ENCODE results near the gene FBLN1. TPM values are rescaled to one million over a fixed set of nuclear protein-coding genes. Genes with fewer than 3 reads are reported as not detected.

Gene FBLN1
- total and polyA plus RNA-seq, 9 donors = 62.7 to 394 (median 189) TPM

- WGBS, 3 donors = 94 to 96% (median 95%) methylated on average over 2 of the region's 2 CpGs
- Histone ChIP-seq H3K4me3 (no peak overlapping the region), H3K9me3 (no peaks in the 10 kb centered on the region), H3K4me1 (ENCODE audit: insufficient read depth) (no peaks in the 10 kb centered on the region), H3K27me3 (no peaks in the 10 kb centered on the region), H3K27ac (no peak overlapping the region), H3K36me3 (no peaks in the 10 kb centered on the region)
- no peak for DNase-seq
- intact Hi-C loops (cut with DNase I) = no loop called here
- TF ChIP-seq CTCF (IDR thresholded peaks at IDR 0.05) = no peak
- TF ChIP-seq POLR2A (IDR thresholded peaks at IDR 0.05) = no peak
- TF ChIP-seq EP300 (IDR thresholded peaks at IDR 0.05) = no peak
These were observed 62.5 kb downstream of the FBLN1 start for GRCh38 chr22:45565171-45565570.

- WGBS, 3 donors = 83 to 91% (median 85%) methylated on average over 7 of the region's 7 CpGs
- intact Hi-C loops (cut with DNase I) = no loop called here
- H3K27me3 ChIP-seq = no peaks in the 10 kb centered on the region
- H3K4me1 ChIP-seq (ENCODE audit: insufficient read depth) = no peaks in the 10 kb centered on the region
- H3K27ac ChIP-seq = no peak overlapping the region
- H3K4me3 ChIP-seq = no peak overlapping the region
- no peak for DNase-seq
- TF ChIP-seq CTCF (IDR thresholded peaks at IDR 0.05) (no peak), POLR2A (IDR thresholded peaks at IDR 0.05) (no peak), EP300 (IDR thresholded peaks at IDR 0.05) (no peak)
- no peaks in the 10 kb centered on the region for H3K36me3 ChIP-seq
- H3K9me3 ChIP-seq = no peaks in the 10 kb centered on the region
These were observed 63.3 kb downstream of the FBLN1 start for GRCh38 chr22:45565973-45566372.

GRCh38 chr22:45568213-45568612 lies 65.5 kb downstream of the FBLN1 start:
- Histone ChIP-seq H3K4me3 (no peak overlapping the region), H3K9me3 (no peaks in the 10 kb centered on the region), H3K27me3 (no peaks in the 10 kb centered on the region), H3K36me3 (no peaks in the 10 kb centered on the region), H3K4me1 (ENCODE audit: insufficient read depth) (no peaks in the 10 kb centered on the region), H3K27ac (no peak overlapping the region)
- TF ChIP-seq POLR2A (IDR thresholded peaks at IDR 0.05) (no peak), EP300 (IDR thresholded peaks at IDR 0.05) (no peak), CTCF (IDR thresholded peaks at IDR 0.05) (no peak)
- no peak for DNase-seq
- intact Hi-C loops (cut with DNase I) = no loop called here

GRCh38 chr22:45571089-45571488 lies 68.4 kb downstream of the FBLN1 start:
- DNase-seq = no peak
- no peaks in the 10 kb centered on the region for H3K36me3 ChIP-seq
- intact Hi-C loops (cut with DNase I) = loop anchor here in 1 of 4 donors (10.0 kb wide), 1 partner anchor 64 kb away; no protein-coding TSS in a partner anchor
- no peaks in the 10 kb centered on the region for H3K9me3 ChIP-seq
- H3K27me3 ChIP-seq = no peaks in the 10 kb centered on the region
- no peak overlapping the region for H3K4me3 ChIP-seq
- no peak overlapping the region for H3K27ac ChIP-seq
- no peak for TF ChIP-seq EP300 (IDR thresholded peaks at IDR 0.05)
- TF ChIP-seq POLR2A (IDR thresholded peaks at IDR 0.05) = no peak
- no peak for TF ChIP-seq CTCF (IDR thresholded peaks at IDR 0.05)
- H3K4me1 ChIP-seq (ENCODE audit: insufficient read depth) = no peaks in the 10 kb centered on the region

- Histone ChIP-seq H3K4me1 (ENCODE audit: insufficient read depth) (no peaks in the 10 kb centered on the region), H3K9me3 (no peaks in the 10 kb centered on the region), H3K27me3 (no peaks in the 10 kb centered on the region), H3K27ac (no peak overlapping the region), H3K4me3 (no peak overlapping the region), H3K36me3 (no peaks in the 10 kb centered on the region)
- TF ChIP-seq POLR2A (IDR thresholded peaks at IDR 0.05) (no peak), CTCF (IDR thresholded peaks at IDR 0.05) (no peak), EP300 (IDR thresholded peaks at IDR 0.05) (no peak)
- WGBS, 3 donors = 92 to 97% (median 94%) methylated on average over 3 of the region's 3 CpGs
- intact Hi-C loops (cut with DNase I) = loop anchor here in 1 of 4 donors (10.0 kb wide), 1 partner anchor 62 kb away; no protein-coding TSS in a partner anchor
- DNase-seq = no peak
These were observed 69.8 kb downstream of the FBLN1 start for GRCh38 chr22:45572444-45572843.
